Sigmoid colon (tissue), 4 donors: ENCODE data around the gene EPHA10.

Experiments
- EP300 ChIP-seq, 4 donors: sonication (generic); formaldehyde crosslinking; IDR thresholded peaks; one replicate each; pipeline ENCODE4 v1.6.1; 2017; ENCODE audit warnings: antibody characterized with exemption in 4 of 4
- TF ChIP-seq, protein P1 (sequence below), 4 experiments: fragments of 450-650 bp in 3 of 4; fragments of 200-600 bp in 1 of 4; IDR thresholded peaks; one replicate each; pipeline ENCODE4 v1.5.1; 2016 to 2019; ENCODE audit warnings: antibody characterized with exemption in 4 of 4, mild to moderate bottlenecking in 3 of 4, moderate library complexity in 2 of 4

DNA sequence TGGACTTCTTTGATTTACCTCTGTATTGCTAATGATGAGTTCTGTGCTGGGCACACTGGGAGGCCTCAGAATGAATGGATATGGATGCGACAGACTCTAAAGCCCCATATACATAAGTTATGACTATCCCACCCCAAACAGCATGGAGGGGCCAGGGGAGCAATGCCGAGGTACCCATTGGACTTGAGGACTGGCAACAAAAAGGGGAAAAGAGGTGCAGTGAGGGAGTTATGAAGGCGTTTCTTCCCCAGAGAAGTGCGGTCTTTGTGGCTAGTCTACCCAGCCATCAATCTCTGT is 87.8 kb downstream of the EPHA10 start:
- TF ChIP-seq, protein P1, sequence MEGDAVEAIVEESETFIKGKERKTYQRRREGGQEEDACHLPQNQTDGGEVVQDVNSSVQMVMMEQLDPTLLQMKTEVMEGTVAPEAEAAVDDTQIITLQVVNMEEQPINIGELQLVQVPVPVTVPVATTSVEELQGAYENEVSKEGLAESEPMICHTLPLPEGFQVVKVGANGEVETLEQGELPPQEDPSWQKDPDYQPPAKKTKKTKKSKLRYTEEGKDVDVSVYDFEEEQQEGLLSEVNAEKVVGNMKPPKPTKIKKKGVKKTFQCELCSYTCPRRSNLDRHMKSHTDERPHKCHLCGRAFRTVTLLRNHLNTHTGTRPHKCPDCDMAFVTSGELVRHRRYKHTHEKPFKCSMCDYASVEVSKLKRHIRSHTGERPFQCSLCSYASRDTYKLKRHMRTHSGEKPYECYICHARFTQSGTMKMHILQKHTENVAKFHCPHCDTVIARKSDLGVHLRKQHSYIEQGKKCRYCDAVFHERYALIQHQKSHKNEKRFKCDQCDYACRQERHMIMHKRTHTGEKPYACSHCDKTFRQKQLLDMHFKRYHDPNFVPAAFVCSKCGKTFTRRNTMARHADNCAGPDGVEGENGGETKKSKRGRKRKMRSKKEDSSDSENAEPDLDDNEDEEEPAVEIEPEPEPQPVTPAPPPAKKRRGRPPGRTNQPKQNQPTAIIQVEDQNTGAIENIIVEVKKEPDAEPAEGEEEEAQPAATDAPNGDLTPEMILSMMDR (IDR thresholded peaks at IDR 0.05), result no peak
- no peak for TF ChIP-seq EP300 (IDR thresholded peaks at IDR 0.05)
